WTC11 (cell line): ENCODE measurements around the gene ZNF175. TPM values are rescaled to one million over a fixed set of nuclear protein-coding genes. Genes with fewer than 3 reads are reported as not detected.

ENCODE experiments used
- ATAC-seq: fragments of 200-7000 bp; cut with Tn5 transposase; 2 replicates; pipeline ENCODE4 v1.10.0; 2021; ENCODE audit warnings: mild to moderate bottlenecking, moderate library complexity
- Bru-seq: library from RNA; stranded (reverse); fragments of 400-500 nt; gene quantifications from one replicate; lab custom pipeline; 2021; lab: Mats Ljungman, UMichigan
- CTCF ChIA-PET: fragments of 300-600 bp; sonication (Branson Sonifier 250); formaldehyde crosslinking; loops from one replicate; lab custom pipeline; 2021; ENCODE audit warnings: antibody characterized with exemption; lab: Charles Lee
- POLR2A ChIA-PET: fragments of 350-600 bp; sonication (Branson Sonifier 250); formaldehyde crosslinking; loops from one replicate; lab custom pipeline; 2021; ENCODE audit warnings: antibody characterized with exemption; lab: Charles Lee
- DNase-seq: peaks from one replicate; pipeline ENCODE4 v3.0.0; 2021; ENCODE audit warnings: low spot score
- H3K27ac Mint-ChIP-seq: 2 replicates; pipeline ENCODE4 v1.8.0; 2021; ENCODE audit warnings: mixed read lengths
- H3K27me3 Mint-ChIP-seq: 2 replicates; pipeline ENCODE4 v1.8.0; 2021; ENCODE audit warnings: low read depth, mild to moderate bottlenecking, moderate library complexity, mixed read lengths
- H3K36me3 Mint-ChIP-seq: 2 replicates; pipeline ENCODE4 v1.8.0; 2021; ENCODE audit warnings: mixed read lengths
- H3K4me1 Mint-ChIP-seq: 2 replicates; pipeline ENCODE4 v1.8.0; 2022; ENCODE audit warnings: mixed read lengths
- H3K4me3 Mint-ChIP-seq: 2 replicates; pipeline ENCODE4 v1.8.0; 2021; ENCODE audit warnings: mild to moderate bottlenecking, moderate library complexity, mixed read lengths
- H3K9me3 Mint-ChIP-seq: 2 replicates; pipeline ENCODE4 v1.8.0; 2021; ENCODE audit warnings: mixed read lengths
- CDX4 ChIP-seq: fragments of 250-450 bp; sonication (Bioruptor Pico); IDR thresholded peaks from 2 replicates; pipeline ENCODE4 v1.9.0; 2021; ENCODE audit warnings: moderate library complexity, mild to moderate bottlenecking, inconsistent platforms, borderline replicate concordance
- CREM ChIP-seq: sonication (generic); formaldehyde crosslinking; IDR thresholded peaks from 2 replicates; pipeline ENCODE4 v1.8.1; 2022; ENCODE audit warnings: mild to moderate bottlenecking, missing genetic modification reagents, moderate library complexity
- E2F4 ChIP-seq: sonication (generic); formaldehyde crosslinking; IDR thresholded peaks from 2 replicates; pipeline ENCODE4 v1.8.1; 2022; ENCODE audit warnings: low read depth, mild to moderate bottlenecking, moderate library complexity, missing genetic modification reagents, borderline replicate concordance
- FOXK1 ChIP-seq: sonication (generic); formaldehyde crosslinking; IDR thresholded peaks from 2 replicates; pipeline ENCODE4 v1.8.0; 2022; ENCODE audit warnings: mild to moderate bottlenecking, moderate library complexity, missing genetic modification reagents
- FOXP1 ChIP-seq: sonication (generic); formaldehyde crosslinking; IDR thresholded peaks from 2 replicates; pipeline ENCODE4 v1.8.0; 2022; ENCODE audit warnings: missing genetic modification reagents, mild to moderate bottlenecking, moderate library complexity, borderline replicate concordance
- FOXP4 ChIP-seq: sonication (generic); formaldehyde crosslinking; IDR thresholded peaks from 2 replicates; pipeline ENCODE4 v1.8.0; 2022; ENCODE audit warnings: mild to moderate bottlenecking, missing genetic modification reagents
- GABPB1 ChIP-seq: sonication (generic); formaldehyde crosslinking; IDR thresholded peaks from 2 replicates; pipeline ENCODE4 v1.8.1; 2023; ENCODE audit warnings: mild to moderate bottlenecking, missing genetic modification reagents
- MAX ChIP-seq: sonication (generic); formaldehyde crosslinking; IDR thresholded peaks from 2 replicates; pipeline ENCODE4 v1.8.0; 2022; ENCODE audit warnings: mild to moderate bottlenecking, missing genetic modification reagents
- NR1H2 ChIP-seq: sonication (generic); formaldehyde crosslinking; IDR thresholded peaks from 2 replicates; pipeline ENCODE4 v1.9.0; 2021; ENCODE audit warnings: mild to moderate bottlenecking, moderate library complexity, missing genetic modification reagents
- PRDM15 ChIP-seq: sonication (generic); formaldehyde crosslinking; IDR thresholded peaks from 2 replicates; pipeline ENCODE4 v1.8.0; 2022; ENCODE audit warnings: missing genetic modification reagents
- SP1 ChIP-seq: sonication (generic); formaldehyde crosslinking; conservative IDR thresholded peaks from 2 replicates; pipeline ENCODE4 v1.8.1; 2022; ENCODE audit warnings: missing genetic modification reagents
- TEAD1 ChIP-seq: sonication (generic); formaldehyde crosslinking; IDR thresholded peaks from 2 replicates; pipeline ENCODE4 v1.8.0; 2022; ENCODE audit warnings: mild to moderate bottlenecking, missing genetic modification reagents
- ZNF416 ChIP-seq: fragments of 250-450 bp; sonication (Bioruptor Pico); IDR thresholded peaks from 2 replicates; pipeline ENCODE4 v1.9.0; 2021; ENCODE audit warnings: mild to moderate bottlenecking, inconsistent platforms
- long read RNA-seq, 3 experiments: library from RNA in 1 of 3; library from capped mRNA in 1 of 3; library from polyadenylated mRNA in 1 of 3; unstranded in 2 of 3; stranded (forward) in 1 of 3; transcript quantifications; one replicate each; pipeline ENCODE4 v2.0.0, GENCODE V29; 2021
- total RNA-seq: library from RNA; stranded (reverse); gene quantifications from 3 replicates; pipeline ENCODE4 v1.2.3, GENCODE V29; 2021
- TF ChIP-seq, protein P1 (sequence below): sonication (generic); formaldehyde crosslinking; IDR thresholded peaks from 2 replicates; pipeline ENCODE4 v1.8.0; 2023; ENCODE audit warnings: mild to moderate bottlenecking, missing genetic modification reagents

Gene ZNF175
- total RNA-seq (10.7 to 11.2 TPM (median 10.9 TPM) in 3 replicates), Bru-seq, nascent RNA (percentile 80 among the genes with signal in this experiment)
- long read RNA-seq, experiment 1, full-length matches to known transcripts, result 9 of 16 reads
- long read RNA-seq, experiment 1, partial matches to known transcripts, result 0 of 16 reads
- long read RNA-seq, experiment 1, other reads (novel, unspliced or antisense), result 7 of 16 reads
- long read RNA-seq, experiment 2, full-length matches to known transcripts, result 3 of 10 reads
- long read RNA-seq, experiment 2, partial matches to known transcripts, result 1 of 10 reads
- long read RNA-seq, experiment 2, other reads (novel, unspliced or antisense), result 6 of 10 reads
- long read RNA-seq, experiment 3, full-length matches to known transcripts, result 3 of 3 reads
- long read RNA-seq, experiment 3, partial matches to known transcripts, result 0 of 3 reads
- long read RNA-seq, experiment 3, other reads (novel, unspliced or antisense), result 0 of 3 reads

DNA sequence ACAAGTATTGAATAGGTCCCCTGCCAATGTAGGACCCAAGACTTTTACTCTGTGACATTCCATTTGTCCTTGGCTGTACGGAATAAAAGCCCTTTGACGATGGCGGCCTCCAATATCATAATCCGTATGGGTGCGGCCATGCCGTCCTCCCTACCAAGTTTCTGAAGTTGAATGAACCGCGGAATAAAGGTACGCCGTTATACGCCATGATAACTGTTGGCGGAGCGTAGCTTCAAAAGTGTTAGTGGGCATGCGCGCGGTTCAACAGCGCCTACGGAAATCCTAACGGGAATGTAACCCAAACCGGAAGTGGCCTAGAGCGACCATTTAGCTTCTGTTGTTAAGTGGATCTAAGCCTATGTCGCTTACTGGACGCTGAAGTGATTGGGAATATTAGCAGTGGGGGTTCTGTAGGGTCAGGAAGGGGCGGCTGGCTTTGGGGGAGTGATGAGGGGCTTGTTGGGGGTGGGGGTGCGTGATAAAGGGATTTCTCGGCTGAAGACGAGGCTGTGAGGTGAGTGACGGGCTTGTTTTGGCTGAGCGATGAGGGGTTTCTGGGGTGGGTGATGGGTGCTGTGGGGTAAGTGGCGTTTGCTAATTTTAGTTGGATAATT lies at the start of gene ZNF175:
Gene ZNF175, plus strand, starts transcription at position 322 of the 614 bp plus-strand sequence. CDS start 2,047 bp downstream, outside the sequence.
- CTCF ChIA-PET, result interaction anchor here (0.6 to 1.6 kb wide), 5 partner anchors 57 to 150 kb away, joined by 3 to 8 read pairs (median 4); no protein-coding TSS in a partner anchor
- DNase-seq (peak; percentile 92), ATAC-seq (peak; percentile 99)
- Mint-ChIP-seq H3K27me3 (peaks cover 34% of the 10 kb centered on the region), H3K4me1 (peaks cover 7% of the 10 kb centered on the region), H3K27ac (peak within 1 kb of the TSS; percentile 71), H3K9me3 (no peaks in the 10 kb centered on the region), H3K4me3 (peak within 1 kb of the TSS; percentile 91), H3K36me3 (peaks cover 3% of the 10 kb centered on the region)
- POLR2A ChIA-PET, result interaction anchor here (0.6 to 1.0 kb wide), 2 partner anchors 23 to 150 kb away, joined by 3 read pairs; no protein-coding TSS in a partner anchor
- TF ChIP-seq FOXP4 (CRISPR knock-in tag) (no peak), TEAD1 (peak; percentile 69; the same call in 1 of the 2 replicates), CDX4 (CRISPR knock-in tag) (no peak), PRDM15 (CRISPR knock-in tag) (no peak), MAX (CRISPR knock-in tag) (peak; percentile 28; the same call in 1 of the 2 replicates), E2F4 (no peak), FOXP1 (no peak), ZNF416 (CRISPR knock-in tag) (no peak), CREM (CRISPR knock-in tag) (0 out of 2 replicates have a peak, but pooled peaks have one; percentile 42), NR1H2 (CRISPR knock-in tag) (no peak), GABPB1 (CRISPR knock-in tag) (peak; percentile 46; the same call in 1 of the 2 replicates), SP1 (CRISPR knock-in tag) (no peak), FOXK1 (CRISPR knock-in tag) (peak; percentile 56; the same call in 1 of the 2 replicates)
- TF ChIP-seq, protein P1, sequence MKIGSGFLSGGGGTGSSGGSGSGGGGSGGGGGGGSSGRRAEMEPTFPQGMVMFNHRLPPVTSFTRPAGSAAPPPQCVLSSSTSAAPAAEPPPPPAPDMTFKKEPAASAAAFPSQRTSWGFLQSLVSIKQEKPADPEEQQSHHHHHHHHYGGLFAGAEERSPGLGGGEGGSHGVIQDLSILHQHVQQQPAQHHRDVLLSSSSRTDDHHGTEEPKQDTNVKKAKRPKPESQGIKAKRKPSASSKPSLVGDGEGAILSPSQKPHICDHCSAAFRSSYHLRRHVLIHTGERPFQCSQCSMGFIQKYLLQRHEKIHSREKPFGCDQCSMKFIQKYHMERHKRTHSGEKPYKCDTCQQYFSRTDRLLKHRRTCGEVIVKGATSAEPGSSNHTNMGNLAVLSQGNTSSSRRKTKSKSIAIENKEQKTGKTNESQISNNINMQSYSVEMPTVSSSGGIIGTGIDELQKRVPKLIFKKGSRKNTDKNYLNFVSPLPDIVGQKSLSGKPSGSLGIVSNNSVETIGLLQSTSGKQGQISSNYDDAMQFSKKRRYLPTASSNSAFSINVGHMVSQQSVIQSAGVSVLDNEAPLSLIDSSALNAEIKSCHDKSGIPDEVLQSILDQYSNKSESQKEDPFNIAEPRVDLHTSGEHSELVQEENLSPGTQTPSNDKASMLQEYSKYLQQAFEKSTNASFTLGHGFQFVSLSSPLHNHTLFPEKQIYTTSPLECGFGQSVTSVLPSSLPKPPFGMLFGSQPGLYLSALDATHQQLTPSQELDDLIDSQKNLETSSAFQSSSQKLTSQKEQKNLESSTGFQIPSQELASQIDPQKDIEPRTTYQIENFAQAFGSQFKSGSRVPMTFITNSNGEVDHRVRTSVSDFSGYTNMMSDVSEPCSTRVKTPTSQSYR (CRISPR knock-in tag), result no peak
